K562 (cell line): Measurements from ENCODE around the gene SAA2. TPM values are rescaled to one million over a fixed set of nuclear protein-coding genes. Genes with fewer than 3 reads are reported as not detected.

Source experiments
- ATAC-seq: fragments of 200-7000 bp; cut with Tn5 transposase; 3 replicates; pipeline ENCODE4 v1.9.1; 2020; ENCODE audit warnings: moderate library complexity
- BruUV-seq: library from RNA; stranded (reverse); fragments of 400-500 nt; replicated peaks from 2 replicates; lab custom pipeline; 2021; lab: Mats Ljungman, UMichigan
- CTCF ChIA-PET: fragments of 300-600 bp; formaldehyde crosslinking; extraction: SDS; loops from one replicate; lab custom pipeline; 2021; ENCODE audit warnings: low intra/inter-chr PET ratio; lab: Yijun Ruan, JAX
- POLR2A ChIA-PET: fragments of 300-600, 350-650 bp; sonication (Branson Sonifier 250); formaldehyde crosslinking; extraction: SDS; loops from one replicate; lab custom pipeline; 2021; ENCODE audit warnings: antibody characterized with exemption, inconsistent platforms; lab: Yijun Ruan, JAX
- DNase-seq, 4 experiments: peaks; one replicate each; pipeline versions ENCODE4 v3.0.0 to v3.0.0-alpha.2; 2011 to 2018; ENCODE audit warnings: low spot score in 3 of 4, mixed read lengths in 3 of 4; ENCODE audit errors: extremely low read depth in 1 of 4
- FAIRE-seq: peaks from 2 replicates; lab custom pipeline; 2011; peaks lifted over from hg19 to GRCh38; lab: Jason Lieb, UNC
- H2AFZ ChIP-seq: 2 replicates; pipeline ENCODE4 v1.6.0; 2011; ENCODE audit warnings: low read depth, low read length, control low read depth, inconsistent platforms
- H3K27ac ChIP-seq: fragments of 200-600 bp; 3 replicates; pipeline ENCODE4 v1.8.0; 2011; ENCODE audit warnings: low read depth, mild to moderate bottlenecking, control low read depth, inconsistent platforms, low read length, moderate library complexity, mixed read lengths; ENCODE audit errors: extremely low read depth
- H3K27me3 ChIP-seq, 2 experiments: fragments of 300-600 bp in 1 of 2; 2 replicates in 1 of 2; 3 replicates in 1 of 2; pipeline versions ENCODE4 v1.6.0 to v1.8.0; 2011; ENCODE audit warnings: inconsistent platforms in 2 of 2, low read length in 2 of 2, mild to moderate bottlenecking in 1 of 2, mixed read lengths in 1 of 2, moderate library complexity in 1 of 2; ENCODE audit not compliant: control insufficient read depth in 2 of 2, insufficient read depth in 2 of 2
- H3K36me3 ChIP-seq: fragments of 300-600 bp; 3 replicates; pipeline ENCODE4 v1.8.0; 2011; ENCODE audit warnings: mild to moderate bottlenecking, low read length, inconsistent platforms; ENCODE audit not compliant: control insufficient read depth, insufficient read depth
- H3K4me1 ChIP-seq, 2 experiments: fragments of 200-600 bp in 1 of 2; replicated peaks in 1 of 2; 2 replicates in 1 of 2; 3 replicates in 1 of 2; pipeline versions ENCODE4 v1.5.1 to v1.8.0; 2011; ENCODE audit warnings: inconsistent platforms in 2 of 2, low read length in 2 of 2, mild to moderate bottlenecking in 1 of 2, mixed read lengths in 1 of 2, moderate library complexity in 1 of 2; ENCODE audit not compliant: control insufficient read depth in 2 of 2, insufficient read depth in 2 of 2
- H3K4me2 ChIP-seq: 2 replicates; pipeline ENCODE4 v1.6.1; 2011; ENCODE audit warnings: low read length, control low read depth, inconsistent platforms, mixed read lengths; ENCODE audit not compliant: insufficient read depth
- H3K4me3 ChIP-seq: fragments of 200-600 bp; sonication (generic), shearing (Covaris generic); 2 replicates; pipeline ENCODE4 v1.5.1; 2016; ENCODE audit warnings: control low read depth, inconsistent platforms
- H3K79me2 ChIP-seq: fragments of 200-600 bp; 3 replicates; pipeline ENCODE4 v1.8.0; 2011; ENCODE audit warnings: low read length, inconsistent platforms; ENCODE audit not compliant: control insufficient read depth, insufficient read depth
- H3K9ac ChIP-seq, 2 experiments: 2 replicates each; pipeline versions ENCODE4 v1.6.0 to v1.6.1; 2011; ENCODE audit warnings: low read depth in 2 of 2, low read length in 2 of 2, control low read depth in 1 of 2, inconsistent platforms in 1 of 2, mild to moderate bottlenecking in 1 of 2, mixed read lengths in 1 of 2; ENCODE audit not compliant: insufficient read depth in 1 of 2
- H3K9me1 ChIP-seq: one replicate; pipeline ENCODE4 v1.6.0; 2011; ENCODE audit warnings: inconsistent platforms, mild to moderate bottlenecking, low read length, moderate library complexity; ENCODE audit not compliant: control insufficient read depth, insufficient read depth
- H3K9me3 ChIP-seq: replicated peaks from 2 replicates; pipeline ENCODE4 v1.5.1; 2011; ENCODE audit warnings: low read depth, low read length, inconsistent platforms; ENCODE audit not compliant: control insufficient read depth, insufficient read depth
- H4K20me1 ChIP-seq: replicated peaks from 2 replicates; pipeline ENCODE4 v1.6.1; 2011; ENCODE audit warnings: low read length, inconsistent platforms, mixed read lengths; ENCODE audit not compliant: control insufficient read depth, insufficient read depth
- E2F4 ChIP-seq: sonication (generic); formaldehyde crosslinking; IDR thresholded peaks from 2 replicates; pipeline ENCODE4 v1.8.0; 2022; ENCODE audit warnings: mild to moderate bottlenecking, low read depth, missing genetic modification reagents
- MED1 ChIP-seq: sonication (generic); formaldehyde crosslinking; IDR thresholded peaks from 2 replicates; pipeline ENCODE4 v1.8.1; 2023; ENCODE audit warnings: missing genetic modification reagents, borderline replicate concordance
- POU5F1 ChIP-seq: fragments of 150-350 bp; IDR thresholded peaks from 2 replicates; pipeline ENCODE4 v1.6.1; 2014; ENCODE audit warnings: borderline replicate concordance, low read length, low read depth, mild to moderate bottlenecking; ENCODE audit not compliant: partially characterized antibody
- RB1 ChIP-seq: fragments of 450-650 bp; IDR thresholded peaks from 2 replicates; pipeline ENCODE4 v1.6.1; 2017; ENCODE audit warnings: low read depth, mild to moderate bottlenecking
- SAFB2 ChIP-seq: fragments of 200-400 bp; formaldehyde crosslinking; IDR thresholded peaks from 2 replicates; pipeline ENCODE4 v1.6.1; 2018; ENCODE audit warnings: borderline replicate concordance, low read length, low read depth, moderate library complexity; ENCODE audit not compliant: severe bottlenecking
- SETDB1 ChIP-seq: IDR thresholded peaks from one replicate; pipeline ENCODE4 v1.6.1; 2012; ENCODE audit warnings: low read length, control low read depth, inconsistent platforms
- ZNF282 ChIP-seq: sonication (generic); formaldehyde crosslinking; IDR thresholded peaks from 2 replicates; pipeline ENCODE4 v1.8.1; 2023; ENCODE audit warnings: missing genetic modification reagents
- ZNF431 ChIP-seq: sonication (generic); formaldehyde crosslinking; IDR thresholded peaks from 2 replicates; pipeline ENCODE4 v1.8.0; 2022; ENCODE audit warnings: mild to moderate bottlenecking, missing genetic modification reagents
- WGBS: fragments of 100-300 bp; shearing (Covaris generic); methylation state at CpG from one replicate; pipeline ENCODE4 v1.1.6; 2016; ENCODE audit warnings: low coverage, mixed read lengths; ENCODE audit not compliant: insufficient coverage; ENCODE audit errors: missing lambda C conversion rate; 5-methylcytosine and 5-hydroxymethylcytosine counted together
- in situ Hi-C: fragments of 300-500 bp; cut with MboI; formaldehyde crosslinking; loops from 4 replicates; pipeline ENCODE4 v1.15.0; 2018; ENCODE audit warnings: inconsistent platforms, mixed read lengths
- intact Hi-C: fragments of 100-400 bp; cut with micrococcal nuclease; formaldehyde crosslinking; loops from 2 replicates; pipeline ENCODE4 v1.14.2; 2022
- polyA plus RNA-seq, 8 experiments: library from polyadenylated mRNA; depleted of rRNA in 4 of 8; stranded (reverse) in 5 of 8; unstranded in 3 of 8; fragments of >200 nt; fragmentation: Nextera tagmentation in 2 of 8; fragmentation: Illumina TruSeq in 1 of 8; extraction: Ambion mirVana in 2 of 8; extraction: Trizol in 1 of 8; gene quantifications; 2 replicates each; pipeline versions ENCODE4 v1.2.1 to v1.2.3, GENCODE V29; 2011 to 2014; ENCODE audit warnings: inconsistent platforms in 1 of 8, missing spikeins in 1 of 8
- total RNA-seq, 7 experiments: library from RNA; depleted of rRNA in 6 of 7; stranded (reverse); fragments of >200 nt in 6 of 7; fragmentation: Illumina TruSeq in 2 of 7; extraction: Trizol in 2 of 7; gene quantifications; 2 replicates each; pipeline versions ENCODE4 v1.2.1 to v1.2.3, GENCODE V29; 2011 to 2021; ENCODE audit warnings: low replicate concordance in 1 of 7

SAA2 gene
- total and polyA plus RNA-seq, 9 of the 15 experiments (the other 6 are each of a cell fraction or from before 2014, with no cell fraction given): 4.6 TPM; not detected in 8

- in situ Hi-C loops: loop anchor here (10.0 kb wide), 1 partner anchor 489 kb away; no protein-coding TSS in a partner anchor
- CTCF ChIA-PET: no interaction called here
- FAIRE-seq (no peak), ATAC-seq (no peak), DNase-seq (no peak)
- Histone ChIP-seq H3K9me3 (no peaks in the 10 kb centered on the region), H3K4me1 (no peaks in the 10 kb centered on the region), H3K36me3 (no peaks in the 10 kb centered on the region), H3K27me3 (peaks cover 8 to 11% of the 10 kb centered on the region in 2 experiments; a peak in 3 of 5 replicates), H4K20me1 (no peaks in the 10 kb centered on the region; the same call in 1 of the 2 replicates), H2AFZ (no peak overlapping the region), H3K9ac (no peak overlapping the region), H3K27ac (no peak overlapping the region), H3K4me3 (no peak overlapping the region), H3K4me2 (no peak overlapping the region), H3K9me1 (no peaks in the 10 kb centered on the region), H3K79me2 (no peaks in the 10 kb centered on the region)
- POLR2A ChIA-PET: interaction anchor here (0.7 kb wide), 1 partner anchor 17 kb away, joined by 3 read pairs; no protein-coding TSS in a partner anchor
- WGBS: 7% methylated on average over 6 of the region's 6 CpGs
- intact Hi-C loops: loop anchor here (10.0 kb wide), 1 partner anchor 489 kb away; no protein-coding TSS in a partner anchor
- no TSS peak for BruUV-seq
- TF ChIP-seq MED1 (CRISPR knock-in tag): no peak
- no peak for TF ChIP-seq ZNF282 (CRISPR knock-in tag)
- no peak for TF ChIP-seq SAFB2
- TF ChIP-seq E2F4 (CRISPR knock-in tag): no peak
- TF ChIP-seq POU5F1: no peak
- TF ChIP-seq SETDB1: no peak
- TF ChIP-seq RB1: no peak
- no peak for TF ChIP-seq ZNF431 (CRISPR knock-in tag)
Measured at GRCh38 chr11:18245396-18245795, 3.1 kb downstream of the SAA2 start.
